NB4 (cell line): ENCODE results near the gene MOSMO.
A peak's percentile ranks its signal among the peaks of the same experiment; 100 is the strongest.

Source experiments
- POLR2A ChIP-seq: IDR thresholded peaks from 2 replicates; pipeline ENCODE4 v1.6.1; 2011; ENCODE audit warnings: mild to moderate bottlenecking; ENCODE audit not compliant: insufficient read length; ENCODE audit errors: extremely low read depth
- TF ChIP-seq, protein P1 (sequence below): IDR thresholded peaks from one replicate; pipeline ENCODE4 v1.5.1; 2012; ENCODE audit warnings: low read depth, low read length

DNA sequence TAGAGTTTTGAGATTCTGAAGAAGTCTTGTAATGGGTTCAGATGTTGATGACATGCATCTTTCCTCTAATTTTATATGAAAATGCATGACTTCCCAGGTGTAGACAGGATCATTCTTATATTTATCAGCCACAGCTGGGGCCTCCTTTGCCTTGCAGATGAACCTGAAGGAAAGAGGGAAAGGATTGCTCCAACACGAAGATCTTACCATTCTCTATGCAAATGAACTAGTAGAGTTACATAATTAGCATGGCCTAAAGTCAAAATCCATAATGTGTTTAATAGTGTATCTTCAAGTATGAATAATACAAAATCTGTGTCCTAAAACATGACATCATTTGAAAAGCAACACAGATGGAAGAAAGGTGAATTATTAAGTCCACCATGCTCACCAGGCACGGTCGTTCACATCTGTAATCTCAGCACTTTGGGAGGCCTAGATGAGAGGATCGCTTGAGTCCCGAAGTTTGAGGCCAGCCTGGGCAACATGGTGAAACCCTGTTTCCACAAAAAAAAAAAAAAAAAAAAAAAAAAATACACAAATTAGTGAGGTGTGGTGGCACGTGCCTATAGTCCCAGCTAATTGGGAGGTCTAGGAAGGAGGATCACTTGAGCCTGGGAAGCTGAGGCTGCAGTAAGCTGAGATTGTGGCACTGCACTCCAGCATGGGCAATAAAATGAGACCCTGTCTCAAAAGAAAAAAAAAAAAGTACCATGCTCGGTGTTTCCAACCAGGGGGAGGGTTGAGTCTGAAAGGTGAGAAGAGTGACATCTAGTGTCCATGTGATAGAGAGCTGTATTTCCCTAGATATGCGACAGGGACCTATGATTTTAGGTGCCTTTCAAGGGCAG is 90.7 kb downstream of the MOSMO start:
- TF ChIP-seq, protein P1, sequence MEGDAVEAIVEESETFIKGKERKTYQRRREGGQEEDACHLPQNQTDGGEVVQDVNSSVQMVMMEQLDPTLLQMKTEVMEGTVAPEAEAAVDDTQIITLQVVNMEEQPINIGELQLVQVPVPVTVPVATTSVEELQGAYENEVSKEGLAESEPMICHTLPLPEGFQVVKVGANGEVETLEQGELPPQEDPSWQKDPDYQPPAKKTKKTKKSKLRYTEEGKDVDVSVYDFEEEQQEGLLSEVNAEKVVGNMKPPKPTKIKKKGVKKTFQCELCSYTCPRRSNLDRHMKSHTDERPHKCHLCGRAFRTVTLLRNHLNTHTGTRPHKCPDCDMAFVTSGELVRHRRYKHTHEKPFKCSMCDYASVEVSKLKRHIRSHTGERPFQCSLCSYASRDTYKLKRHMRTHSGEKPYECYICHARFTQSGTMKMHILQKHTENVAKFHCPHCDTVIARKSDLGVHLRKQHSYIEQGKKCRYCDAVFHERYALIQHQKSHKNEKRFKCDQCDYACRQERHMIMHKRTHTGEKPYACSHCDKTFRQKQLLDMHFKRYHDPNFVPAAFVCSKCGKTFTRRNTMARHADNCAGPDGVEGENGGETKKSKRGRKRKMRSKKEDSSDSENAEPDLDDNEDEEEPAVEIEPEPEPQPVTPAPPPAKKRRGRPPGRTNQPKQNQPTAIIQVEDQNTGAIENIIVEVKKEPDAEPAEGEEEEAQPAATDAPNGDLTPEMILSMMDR = peak; percentile 69
- no peak for TF ChIP-seq POLR2A
